ENCODE data around the gene ZNF768.

DNA sequence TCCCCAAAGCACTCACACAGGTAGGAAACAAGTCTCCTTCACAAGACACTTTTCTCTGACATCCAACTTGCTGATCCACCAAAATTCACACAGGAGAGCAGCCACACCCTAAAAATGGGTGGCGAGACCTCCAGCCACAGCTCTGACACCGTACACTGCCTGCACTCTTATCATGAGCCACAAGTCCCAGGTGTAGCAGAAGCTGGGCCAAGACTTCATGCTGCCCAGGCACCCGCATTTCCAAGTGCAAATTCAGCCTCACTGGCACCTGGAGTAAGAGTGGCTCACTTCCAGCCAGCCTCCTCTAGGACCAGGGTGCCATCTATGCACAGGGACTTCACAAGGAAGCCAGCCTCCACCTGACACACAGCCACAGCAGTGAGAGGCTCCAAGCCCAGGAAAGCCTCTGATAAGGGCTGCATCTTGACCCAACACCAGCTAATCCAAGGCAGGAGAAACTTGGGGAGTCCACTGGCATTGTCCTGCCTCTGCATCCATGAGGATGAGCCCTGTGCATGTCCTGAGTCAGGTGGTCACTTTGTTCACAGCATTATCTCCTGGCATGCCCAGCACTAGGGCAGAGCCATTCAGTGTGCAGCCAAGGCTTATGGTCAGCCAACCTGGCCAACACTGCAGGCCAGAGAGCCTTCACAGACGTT lies 2.6 kb upstream of the ZNF768 start:
- TF ChIP-seq, protein P1, sequence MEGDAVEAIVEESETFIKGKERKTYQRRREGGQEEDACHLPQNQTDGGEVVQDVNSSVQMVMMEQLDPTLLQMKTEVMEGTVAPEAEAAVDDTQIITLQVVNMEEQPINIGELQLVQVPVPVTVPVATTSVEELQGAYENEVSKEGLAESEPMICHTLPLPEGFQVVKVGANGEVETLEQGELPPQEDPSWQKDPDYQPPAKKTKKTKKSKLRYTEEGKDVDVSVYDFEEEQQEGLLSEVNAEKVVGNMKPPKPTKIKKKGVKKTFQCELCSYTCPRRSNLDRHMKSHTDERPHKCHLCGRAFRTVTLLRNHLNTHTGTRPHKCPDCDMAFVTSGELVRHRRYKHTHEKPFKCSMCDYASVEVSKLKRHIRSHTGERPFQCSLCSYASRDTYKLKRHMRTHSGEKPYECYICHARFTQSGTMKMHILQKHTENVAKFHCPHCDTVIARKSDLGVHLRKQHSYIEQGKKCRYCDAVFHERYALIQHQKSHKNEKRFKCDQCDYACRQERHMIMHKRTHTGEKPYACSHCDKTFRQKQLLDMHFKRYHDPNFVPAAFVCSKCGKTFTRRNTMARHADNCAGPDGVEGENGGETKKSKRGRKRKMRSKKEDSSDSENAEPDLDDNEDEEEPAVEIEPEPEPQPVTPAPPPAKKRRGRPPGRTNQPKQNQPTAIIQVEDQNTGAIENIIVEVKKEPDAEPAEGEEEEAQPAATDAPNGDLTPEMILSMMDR (IDR thresholded peaks at IDR 0.05) = no peak
- no peak for TF ChIP-seq POLR2A (IDR thresholded peaks at IDR 0.05)

Data from uterus (tissue), 2 donors.